Activated CD8-positive, alpha-beta memory T cell treated with anti-CD3 and anti-CD28 coated beads, Interleukin-2, amount 10 ng/mL, durations not matched to agents 7 days and 5 days (primary cell): ENCODE results near the gene C17orf67. TPM values are rescaled to one million over a fixed set of nuclear protein-coding genes. Genes with fewer than 3 reads are reported as not detected.

Experiments used
- ATAC-seq: fragments of 150-1000 bp; cut with Tn5 transposase; one replicate; pipeline ENCODE4 v1.10.0; 2021; ENCODE audit warnings: moderate library complexity
- CTCF ChIA-PET: fragments of 350-600 bp; sonication (Branson Sonifier 250); formaldehyde crosslinking; loops from one replicate; lab custom pipeline; 2021; ENCODE audit warnings: antibody characterized with exemption; lab: Charles Lee
- DNase-seq: peaks from one replicate; pipeline ENCODE4 v3.0.0-alpha.2; 2020
- H3K27ac Mint-ChIP-seq: one replicate; pipeline ENCODE4 v1.8.0; 2021; ENCODE audit warnings: mild to moderate bottlenecking, mixed read lengths
- H3K27me3 Mint-ChIP-seq: one replicate; pipeline ENCODE4 v1.8.0; 2021; ENCODE audit warnings: mixed read lengths
- H3K36me3 Mint-ChIP-seq: one replicate; pipeline ENCODE4 v1.8.0; 2021; ENCODE audit warnings: mild to moderate bottlenecking, mixed read lengths
- H3K4me1 Mint-ChIP-seq: one replicate; pipeline ENCODE4 v1.8.0; 2021; ENCODE audit warnings: mixed read lengths
- H3K4me3 Mint-ChIP-seq: one replicate; pipeline ENCODE4 v1.8.0; 2021; ENCODE audit warnings: mild to moderate bottlenecking, moderate library complexity, mixed read lengths
- H3K9me3 Mint-ChIP-seq: one replicate; pipeline ENCODE4 v1.8.0; 2022; ENCODE audit warnings: low read depth, mixed read lengths
- total RNA-seq, 2 experiments: library from RNA; stranded (reverse); gene quantifications; one replicate each; pipeline ENCODE4 v1.2.3, GENCODE V29; 2021

Gene C17orf67
- total RNA-seq, 2 experiments from 2014 or later = 4.2 to 5.7 TPM

- H3K27ac Mint-ChIP-seq = no peak overlapping the region
- H3K27me3 Mint-ChIP-seq = no peaks in the 10 kb centered on the region
- no peak overlapping the region for H3K4me3 Mint-ChIP-seq
- ATAC-seq (no peak), DNase-seq (no peak)
- peaks cover 50% of the 10 kb centered on the region for H3K36me3 Mint-ChIP-seq
- H3K4me1 Mint-ChIP-seq = no peaks in the 10 kb centered on the region
- H3K9me3 Mint-ChIP-seq = no peaks in the 10 kb centered on the region
- CTCF ChIA-PET = interaction anchor here (1.1 to 2.3 kb wide), 3 partner anchors 10 to 15 kb away, joined by 3 to 7 read pairs (median 3); no protein-coding TSS in a partner anchor
Observed at GRCh38 chr17:56851008-56851407, 17.3 kb upstream of the C17orf67 start.

- H3K27me3 Mint-ChIP-seq = no peaks in the 10 kb centered on the region
- H3K4me1 Mint-ChIP-seq = no peaks in the 10 kb centered on the region
- no peak overlapping the region for H3K27ac Mint-ChIP-seq
- CTCF ChIA-PET = interaction anchor here (1.1 to 2.3 kb wide), 3 partner anchors 10 to 15 kb away, joined by 3 to 7 read pairs (median 3); no protein-coding TSS in a partner anchor
- DNase-seq (no peak), ATAC-seq (no peak)
- peaks cover 49% of the 10 kb centered on the region for H3K36me3 Mint-ChIP-seq
- no peaks in the 10 kb centered on the region for H3K9me3 Mint-ChIP-seq
- H3K4me3 Mint-ChIP-seq = no peak overlapping the region
Observed at GRCh38 chr17:56850591-56850990, 16.9 kb upstream of the C17orf67 start.

DNA sequence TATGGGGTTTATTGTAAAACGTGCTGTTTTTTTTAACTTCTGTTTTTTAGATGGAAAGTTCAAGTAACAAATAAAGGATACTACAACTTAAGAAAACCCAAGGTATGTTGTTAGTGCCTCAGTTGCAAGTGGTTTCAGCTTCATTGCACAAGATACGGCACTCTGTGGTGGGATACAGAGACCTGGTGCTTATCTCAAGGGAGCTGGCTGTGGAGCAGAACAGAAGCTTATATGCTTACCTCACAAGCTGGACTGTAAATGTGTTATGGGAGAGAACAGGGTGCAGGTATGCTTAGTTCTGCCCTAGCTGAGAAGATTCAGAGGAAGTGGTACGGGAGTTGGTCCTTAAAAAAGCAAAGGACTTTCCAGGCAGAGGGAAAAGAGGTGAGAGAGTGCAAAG lies 15.4 kb upstream of the C17orf67 start:
- Mint-ChIP-seq H3K4me1 (no peaks in the 10 kb centered on the region), H3K27ac (no peak overlapping the region), H3K4me3 (no peak overlapping the region), H3K27me3 (no peaks in the 10 kb centered on the region), H3K36me3 (peaks cover 44% of the 10 kb centered on the region), H3K9me3 (no peaks in the 10 kb centered on the region)
- CTCF ChIA-PET = no interaction called here
- DNase-seq = no peak
- ATAC-seq = no peak

GRCh38 chr17:56847106-56847505 lies 13.4 kb upstream of the C17orf67 start:
- DNase-seq (no peak), ATAC-seq (no peak)
- no peaks in the 10 kb centered on the region for H3K4me1 Mint-ChIP-seq
- no peak overlapping the region for H3K27ac Mint-ChIP-seq
- H3K36me3 Mint-ChIP-seq = peaks cover 36% of the 10 kb centered on the region
- H3K9me3 Mint-ChIP-seq = no peaks in the 10 kb centered on the region
- CTCF ChIA-PET = interaction anchor here (1.0 kb wide), 1 partner anchor 27 kb away, joined by 5 read pairs; no protein-coding TSS in a partner anchor
- H3K4me3 Mint-ChIP-seq = no peak overlapping the region
- H3K27me3 Mint-ChIP-seq = no peaks in the 10 kb centered on the region

DNA sequence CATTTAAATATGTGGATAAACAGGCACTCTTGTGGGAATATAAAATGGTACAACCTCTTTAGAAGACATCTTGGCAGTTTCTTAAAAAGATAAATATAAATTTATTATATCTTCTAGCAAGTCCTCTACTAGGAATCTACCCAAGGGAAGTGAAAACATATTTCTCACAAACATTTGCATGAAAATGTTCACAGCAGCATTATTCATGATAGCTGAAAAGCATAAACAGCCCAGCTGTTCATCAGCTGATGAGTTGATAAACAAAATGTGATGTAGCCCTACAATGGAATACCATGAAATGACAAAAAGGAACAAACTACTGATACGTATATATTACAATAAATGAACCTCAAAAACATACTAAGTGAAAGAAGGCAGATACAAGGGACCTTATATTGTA lies 12.2 kb upstream of the C17orf67 start:
- Mint-ChIP-seq H3K27me3 (no peaks in the 10 kb centered on the region), H3K4me3 (no peak overlapping the region), H3K9me3 (no peaks in the 10 kb centered on the region), H3K36me3 (peaks cover 36% of the 10 kb centered on the region), H3K4me1 (no peaks in the 10 kb centered on the region), H3K27ac (no peak overlapping the region)
- DNase-seq (no peak), ATAC-seq (no peak)
- CTCF ChIA-PET = interaction anchor here (1.6 kb wide), 1 partner anchor 27 kb away, joined by 4 read pairs; no protein-coding TSS in a partner anchor

DNA sequence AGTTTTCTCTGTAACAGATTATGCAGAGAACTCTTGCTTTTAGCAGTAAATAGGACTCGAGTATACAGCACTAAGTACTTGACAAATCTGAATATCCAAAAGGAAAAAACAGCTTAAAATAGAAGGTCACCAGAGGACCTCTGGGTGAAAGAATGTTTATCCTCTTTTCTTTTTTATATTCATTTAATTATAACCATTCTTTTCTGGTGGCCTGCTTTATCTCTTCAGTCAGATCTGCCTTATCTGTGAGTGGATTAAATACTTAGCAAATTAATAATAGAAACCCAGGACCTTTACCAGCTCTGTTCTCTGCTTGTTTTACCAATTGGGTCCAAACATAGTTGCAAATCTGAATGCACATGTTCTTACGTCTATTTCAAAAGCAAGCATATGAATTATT lies 8.9 kb upstream of the C17orf67 start:
- no peak for DNase-seq
- peaks cover 18% of the 10 kb centered on the region for H3K4me1 Mint-ChIP-seq
- H3K4me3 Mint-ChIP-seq = no peak overlapping the region
- no peaks in the 10 kb centered on the region for H3K27me3 Mint-ChIP-seq
- no peak overlapping the region for H3K27ac Mint-ChIP-seq
- H3K36me3 Mint-ChIP-seq = peaks cover 27% of the 10 kb centered on the region
- CTCF ChIA-PET = interaction anchor here (1.6 to 2.9 kb wide), 2 partner anchors 9 to 23 kb away, joined by 6 to 9 read pairs; partner anchors contain the start of genes C17orf67 and DGKE
- H3K9me3 Mint-ChIP-seq = no peaks in the 10 kb centered on the region
- ATAC-seq = no peak

- ATAC-seq = no peak
- DNase-seq = no peak
- CTCF ChIA-PET = interaction anchor here (1.4 kb wide), 1 partner anchor 19 kb away, joined by 3 read pairs; no protein-coding TSS in a partner anchor
- Mint-ChIP-seq H3K27me3 (no peaks in the 10 kb centered on the region), H3K27ac (no peak overlapping the region), H3K4me1 (peaks cover 41% of the 10 kb centered on the region), H3K36me3 (peaks cover 28% of the 10 kb centered on the region), H3K4me3 (no peak overlapping the region), H3K9me3 (no peaks in the 10 kb centered on the region)
Observed at GRCh38 chr17:56838687-56839086, 5.0 kb upstream of the C17orf67 start.

GRCh38 chr17:56835264-56835585 lies 1.5 kb upstream of the C17orf67 start:
- H3K27ac Mint-ChIP-seq = peak overlapping the region; percentile 91
- peaks cover 59% of the 10 kb centered on the region for H3K4me1 Mint-ChIP-seq
- no peaks in the 10 kb centered on the region for H3K9me3 Mint-ChIP-seq
- no peaks in the 10 kb centered on the region for H3K27me3 Mint-ChIP-seq
- CTCF ChIA-PET = interaction anchor here (0.6 to 5.0 kb wide), 7 partner anchors 10 to 1820 kb away, joined by 3 to 36 read pairs (median 4); partner anchors contain the start of genes COIL and TRIM25
- peak overlapping the region; percentile 81 for H3K4me3 Mint-ChIP-seq
- DNase-seq (no peak), ATAC-seq (no peak)
- H3K36me3 Mint-ChIP-seq = peaks cover 41% of the 10 kb centered on the region

- Mint-ChIP-seq H3K4me3 (peak overlapping the region; percentile 81), H3K27me3 (no peaks in the 10 kb centered on the region), H3K27ac (peak overlapping the region; percentile 91), H3K36me3 (peaks cover 39% of the 10 kb centered on the region), H3K9me3 (no peaks in the 10 kb centered on the region), H3K4me1 (peaks cover 57% of the 10 kb centered on the region)
- ATAC-seq = peak; percentile 31
- peak; percentile 83 for DNase-seq
- CTCF ChIA-PET = interaction anchor here (1.0 to 5.0 kb wide), 11 partner anchors 8 to 159 kb away, joined by 3 to 36 read pairs (median 5); partner anchors contain the start of genes COIL and TRIM25
Observed at GRCh38 chr17:56834380-56835263, 902 bp upstream of the C17orf67 start.

GRCh38 chr17:56833057-56833808 lies 487 bp downstream of the C17orf67 start:
- Mint-ChIP-seq H3K27ac (peak overlapping the region; percentile 89), H3K4me1 (peaks cover 51% of the 10 kb centered on the region), H3K36me3 (peaks cover 35% of the 10 kb centered on the region), H3K9me3 (no peaks in the 10 kb centered on the region), H3K27me3 (no peaks in the 10 kb centered on the region), H3K4me3 (peak overlapping the region; percentile 81)
- DNase-seq (peak; percentile 87), ATAC-seq (peak; percentile 63)
- CTCF ChIA-PET = interaction anchor here (0.7 to 5.0 kb wide), 9 partner anchors 9 to 145 kb away, joined by 3 to 36 read pairs (median 5); partner anchors contain the start of gene SCPEP1

- Mint-ChIP-seq H3K4me3 (peak overlapping the region; percentile 81), H3K36me3 (peaks cover 31% of the 10 kb centered on the region), H3K4me1 (peaks cover 43% of the 10 kb centered on the region), H3K27me3 (no peaks in the 10 kb centered on the region), H3K27ac (peak overlapping the region; percentile 77), H3K9me3 (no peaks in the 10 kb centered on the region)
- no peak for DNase-seq
- CTCF ChIA-PET = interaction anchor here (0.9 to 5.0 kb wide), 4 partner anchors 11 to 146 kb away, joined by 3 to 36 read pairs (median 6); partner anchors contain the start of gene SCPEP1
- no peak for ATAC-seq
Observed at GRCh38 chr17:56832446-56832845, 1.3 kb downstream of the C17orf67 start.

GRCh38 chr17:56831369-56832095 lies 2.2 kb downstream of the C17orf67 start:
- Mint-ChIP-seq H3K9me3 (no peaks in the 10 kb centered on the region), H3K4me1 (peaks cover 36% of the 10 kb centered on the region), H3K4me3 (peak overlapping the region; percentile 11), H3K27ac (peak overlapping the region; percentile 30), H3K27me3 (no peaks in the 10 kb centered on the region), H3K36me3 (peaks cover 24% of the 10 kb centered on the region)
- CTCF ChIA-PET = interaction anchor here (2.0 to 5.0 kb wide), 2 partner anchors 12 to 123 kb away, joined by 4 to 36 read pairs; no protein-coding TSS in a partner anchor
- DNase-seq = no peak
- ATAC-seq = no peak
